NCI-H2196 treated with DMSO at 0.1 percent for 48 hours (cell line): ENCODE measurements around the gene PHLPP2.

Experiments used
- DNase-seq: peaks from one replicate; lab custom pipeline; 2025; ENCODE audit not compliant: unreplicated experiment; lab: John Stamatoyannopoulos, UW

Gene PHLPP2

GRCh38 chr16:71724320-71724751 is at the start of gene PHLPP2:
TSS of gene PHLPP2 (minus strand) at chr16:71724701. CDS start at chr16:71714795, 9,906 bp downstream.
- no peak for DNase-seq

- no peak for DNase-seq
Observed at GRCh38 chr16:71771571-71771970, 47.1 kb upstream of the PHLPP2 start.

GRCh38 chr16:71769222-71769621 is 44.7 kb upstream of the PHLPP2 start:
- DNase-seq, result no peak

GRCh38 chr16:71767060-71767900 is 42.8 kb upstream of the PHLPP2 start:
- DNase-seq, result no peak

- no peak for DNase-seq
Observed at GRCh38 chr16:71762186-71762585, 37.7 kb upstream of the PHLPP2 start.

- DNase-seq, result no peak
Observed at GRCh38 chr16:71761097-71761496, 36.6 kb upstream of the PHLPP2 start.

GRCh38 chr16:71758293-71758760 is 33.8 kb upstream of the PHLPP2 start:
- no peak for DNase-seq

GRCh38 chr16:71754652-71755051 is 30.2 kb upstream of the PHLPP2 start:
- DNase-seq, result no peak

GRCh38 chr16:71754108-71754507 is 29.6 kb upstream of the PHLPP2 start:
- DNase-seq, result no peak

GRCh38 chr16:71748226-71748625 is 23.7 kb upstream of the PHLPP2 start:
- no peak for DNase-seq

GRCh38 chr16:71746442-71747046 is 22.0 kb upstream of the PHLPP2 start:
- no peak for DNase-seq

GRCh38 chr16:71738855-71739254 is 14.4 kb upstream of the PHLPP2 start:
- DNase-seq, result no peak

GRCh38 chr16:71737501-71737900 is 13.0 kb upstream of the PHLPP2 start:
- DNase-seq, result no peak

GRCh38 chr16:71734511-71734910 is 10.0 kb upstream of the PHLPP2 start:
- DNase-seq, result no peak

- DNase-seq, result no peak
Observed at GRCh38 chr16:71732587-71732986, 8.1 kb upstream of the PHLPP2 start.

- DNase-seq, result no peak
Observed at GRCh38 chr16:71727551-71728324, 3.2 kb upstream of the PHLPP2 start.

- DNase-seq, result no peak
Observed at GRCh38 chr16:71726476-71727315, 2.2 kb upstream of the PHLPP2 start.

- peak; percentile 49 for DNase-seq
Observed at GRCh38 chr16:71723537-71724319, 773 bp downstream of the PHLPP2 start.

- no peak for DNase-seq
Observed at GRCh38 chr16:71722801-71723536, 1.5 kb downstream of the PHLPP2 start.
